ENCODE measurements around the gene IL9. TPM values are rescaled to one million over a fixed set of nuclear protein-coding genes. Genes with fewer than 3 reads are reported as not detected.

IL9 gene
- total RNA-seq, 4 donors from 2014 or later = not detected

DNA sequence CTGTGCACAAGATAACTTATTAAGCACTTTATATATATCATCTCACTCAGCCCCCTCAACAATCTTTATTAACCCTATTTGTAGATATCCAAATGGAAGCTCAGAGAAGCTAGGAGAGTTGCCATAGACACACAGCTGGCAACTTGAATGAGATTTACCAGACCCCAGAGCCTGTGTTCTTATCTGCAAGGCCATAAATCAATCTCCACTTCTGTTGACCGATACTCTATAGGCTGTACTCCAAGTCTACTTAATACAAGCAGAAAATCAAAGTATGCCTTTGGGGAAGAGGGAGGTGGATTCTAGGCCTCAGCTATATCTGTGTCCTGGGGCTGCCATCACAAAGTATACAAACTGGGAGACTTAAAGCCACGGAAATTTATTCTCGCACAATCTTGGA, 6.0 kb upstream of the IL9 start:
- Histone ChIP-seq H3K4me3 (no peak overlapping the region), H3K27me3 (peaks cover 0 to 53% (median 0%) of the 10 kb centered on the region in 4 donors), H3K9me3 (no peaks in the 10 kb centered on the region), H3K4me1 (no peaks in the 10 kb centered on the region), H3K36me3 (no peaks in the 10 kb centered on the region), H3K27ac (no peak overlapping the region)
- 30 to 33% methylated on average over 3 of the region's 3 CpGs for WGBS, 2 donors
- DNase-seq = no peak
- TF ChIP-seq, protein P1, sequence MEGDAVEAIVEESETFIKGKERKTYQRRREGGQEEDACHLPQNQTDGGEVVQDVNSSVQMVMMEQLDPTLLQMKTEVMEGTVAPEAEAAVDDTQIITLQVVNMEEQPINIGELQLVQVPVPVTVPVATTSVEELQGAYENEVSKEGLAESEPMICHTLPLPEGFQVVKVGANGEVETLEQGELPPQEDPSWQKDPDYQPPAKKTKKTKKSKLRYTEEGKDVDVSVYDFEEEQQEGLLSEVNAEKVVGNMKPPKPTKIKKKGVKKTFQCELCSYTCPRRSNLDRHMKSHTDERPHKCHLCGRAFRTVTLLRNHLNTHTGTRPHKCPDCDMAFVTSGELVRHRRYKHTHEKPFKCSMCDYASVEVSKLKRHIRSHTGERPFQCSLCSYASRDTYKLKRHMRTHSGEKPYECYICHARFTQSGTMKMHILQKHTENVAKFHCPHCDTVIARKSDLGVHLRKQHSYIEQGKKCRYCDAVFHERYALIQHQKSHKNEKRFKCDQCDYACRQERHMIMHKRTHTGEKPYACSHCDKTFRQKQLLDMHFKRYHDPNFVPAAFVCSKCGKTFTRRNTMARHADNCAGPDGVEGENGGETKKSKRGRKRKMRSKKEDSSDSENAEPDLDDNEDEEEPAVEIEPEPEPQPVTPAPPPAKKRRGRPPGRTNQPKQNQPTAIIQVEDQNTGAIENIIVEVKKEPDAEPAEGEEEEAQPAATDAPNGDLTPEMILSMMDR (IDR thresholded peaks at IDR 0.05) = no peak
- TF ChIP-seq POLR2A (IDR thresholded peaks at IDR 0.05) = no peak
- intact Hi-C loops (cut with DNase I) = no loop called here

DNA sequence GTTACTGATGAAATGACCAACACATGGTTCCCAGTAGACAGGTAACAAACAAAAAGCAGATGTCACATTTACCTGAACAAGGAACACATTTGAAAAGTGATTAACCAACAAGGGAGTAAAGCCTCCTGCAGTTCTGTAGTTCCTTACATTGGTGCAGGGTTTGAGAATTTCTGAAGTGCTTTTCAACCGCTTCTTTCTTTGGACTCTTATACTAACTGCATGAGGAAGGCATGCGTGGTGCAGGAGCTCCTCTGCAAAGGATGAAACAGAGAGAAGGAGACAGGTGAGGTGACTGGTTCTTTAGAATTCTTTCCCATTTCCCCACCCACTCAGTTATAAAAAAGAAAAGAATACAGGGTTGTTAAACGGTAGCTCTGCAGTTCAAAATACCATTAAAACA, 4.6 kb upstream of the IL9 start:
- Histone ChIP-seq H3K27ac (no peak overlapping the region), H3K27me3 (peaks cover 0 to 55% (median 0%) of the 10 kb centered on the region in 4 donors), H3K4me1 (no peaks in the 10 kb centered on the region), H3K36me3 (no peaks in the 10 kb centered on the region), H3K9me3 (no peaks in the 10 kb centered on the region), H3K4me3 (no peak overlapping the region)
- TF ChIP-seq, protein P1 (IDR thresholded peaks at IDR 0.05) = no peak
- no peak for TF ChIP-seq POLR2A (IDR thresholded peaks at IDR 0.05)
- DNase-seq = no peak
- 65 to 67% methylated on average over 3 of the region's 3 CpGs for whole genome bisulfite sequencing, 2 donors
- intact Hi-C loops (cut with DNase I) = no loop called here

DNA sequence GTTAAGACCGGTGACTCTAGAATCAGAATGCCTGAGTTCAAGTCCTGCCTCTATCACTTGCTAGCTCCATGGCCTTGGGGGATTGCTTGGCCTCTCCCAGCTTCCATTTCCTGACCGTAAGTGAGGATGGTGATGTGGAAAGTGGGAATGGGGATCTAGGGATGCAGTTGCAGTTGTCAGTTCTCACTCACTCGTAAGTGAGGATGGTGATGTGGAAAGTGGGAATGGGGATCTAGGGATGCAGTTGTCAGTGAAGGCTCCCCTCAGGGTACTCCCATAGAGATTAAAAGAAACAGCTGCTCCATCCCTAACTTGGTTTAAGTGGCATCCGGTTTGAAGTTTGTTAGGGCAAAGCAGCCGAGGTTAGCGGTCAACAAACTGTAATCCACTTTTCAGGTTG, 3.0 kb upstream of the IL9 start:
- no peaks in the 10 kb centered on the region for H3K36me3 ChIP-seq
- 81 to 87% methylated on average over 5 of the region's 6 CpGs for WGBS, 2 donors
- peaks cover 0 to 51% (median 0%) of the 10 kb centered on the region in 4 donors for H3K27me3 ChIP-seq
- no peak for DNase-seq
- H3K4me1 ChIP-seq = no peaks in the 10 kb centered on the region
- TF ChIP-seq, protein P1 (IDR thresholded peaks at IDR 0.05) = no peak
- no peak for TF ChIP-seq POLR2A (IDR thresholded peaks at IDR 0.05)
- H3K27ac ChIP-seq = no peak overlapping the region
- intact Hi-C loops (cut with DNase I) = no loop called here
- no peak overlapping the region for H3K4me3 ChIP-seq
- no peaks in the 10 kb centered on the region for H3K9me3 ChIP-seq

DNA sequence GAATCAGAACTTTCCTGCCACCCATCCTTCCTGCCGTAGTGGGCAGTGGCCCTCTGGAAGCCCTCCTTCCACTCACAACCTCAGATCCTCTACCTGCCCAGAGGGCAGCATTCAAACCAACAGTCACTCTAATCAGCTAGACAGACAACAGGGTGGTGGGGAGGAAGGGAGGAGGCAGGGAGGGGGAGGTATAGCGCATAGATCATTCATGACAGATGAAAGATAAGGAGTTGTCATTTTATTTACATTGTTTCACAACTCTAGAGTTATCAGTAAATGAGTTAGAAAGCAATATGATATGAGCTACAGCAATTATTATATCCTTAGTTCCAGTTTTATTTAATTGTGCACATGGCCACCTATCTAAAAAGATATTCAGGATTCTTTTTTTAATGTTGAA, 852 bp downstream of the IL9 start:
- Histone ChIP-seq H3K9me3 (no peaks in the 10 kb centered on the region), H3K27ac (no peak overlapping the region), H3K4me3 (no peak overlapping the region), H3K36me3 (no peaks in the 10 kb centered on the region), H3K27me3 (peaks cover 0 to 31% (median 0%) of the 10 kb centered on the region in 4 donors), H3K4me1 (peaks cover 0 to 19% (median 7%) of the 10 kb centered on the region in 3 donors)
- WGBS, 2 donors = 53 to 71% methylated on average over 1 to 2 of the region's 2 CpGs
- intact Hi-C loops (cut with DNase I) = no loop called here
- TF ChIP-seq, protein P1 (IDR thresholded peaks at IDR 0.05) = no peak
- no peak for TF ChIP-seq POLR2A (IDR thresholded peaks at IDR 0.05)
- no peak for DNase-seq

DNA sequence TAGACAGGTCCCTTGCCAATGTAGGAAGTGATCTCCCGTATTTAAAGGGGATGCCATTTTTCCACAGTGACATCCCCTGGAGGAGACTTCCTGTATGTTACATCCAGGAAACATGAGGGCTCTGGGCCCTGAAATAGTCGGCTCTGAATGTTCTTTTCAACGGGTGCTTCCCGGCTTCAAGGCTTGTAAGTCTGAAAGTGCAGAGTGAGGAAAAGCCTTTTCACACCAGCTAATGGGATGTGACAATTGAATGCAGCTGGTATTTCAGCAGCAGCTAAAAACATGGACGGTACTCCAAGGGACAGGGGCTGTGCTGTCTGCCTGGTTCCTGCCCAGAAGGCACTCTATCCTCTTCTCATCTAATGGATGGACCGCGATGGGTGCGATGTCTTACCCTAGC, 1.4 kb downstream of the IL9 start:
- WGBS, 2 donors = 61 to 85% methylated on average over 4 to 5 of the region's 8 CpGs
- Histone ChIP-seq H3K9me3 (no peaks in the 10 kb centered on the region), H3K4me3 (no peak overlapping the region), H3K27me3 (peaks cover 0 to 26% (median 0%) of the 10 kb centered on the region in 4 donors), H3K27ac (no peak overlapping the region), H3K36me3 (no peaks in the 10 kb centered on the region), H3K4me1 (peaks cover 0 to 19% (median 7%) of the 10 kb centered on the region in 3 donors)
- no peak for DNase-seq
- TF ChIP-seq, protein P1 (IDR thresholded peaks at IDR 0.05) = no peak
- no peak for TF ChIP-seq POLR2A (IDR thresholded peaks at IDR 0.05)
- intact Hi-C loops (cut with DNase I) = no loop called here
